ENCODE data around the gene CDH20.

The CDH20 gene

GRCh38 chr18:61333271-61333745 is at the start of gene CDH20:
Gene CDH20 (plus strand): TSS chr18:61333430.
- DNase-seq = no peak

- no peak for DNase-seq
These were observed 49.2 kb upstream of the CDH20 start for GRCh38 chr18:61284039-61284438.

- DNase-seq = no peak
These were observed 47.5 kb upstream of the CDH20 start for GRCh38 chr18:61285777-61286176.

GRCh38 chr18:61286867-61287266 is 46.4 kb upstream of the CDH20 start:
- no peak for DNase-seq

GRCh38 chr18:61290616-61291015 is 42.6 kb upstream of the CDH20 start:
- DNase-seq = no peak

GRCh38 chr18:61292280-61293035 is 40.8 kb upstream of the CDH20 start:
- DNase-seq = no peak

GRCh38 chr18:61295153-61295552 is 38.1 kb upstream of the CDH20 start:
- DNase-seq = no peak

- DNase-seq = no peak
These were observed 25.2 kb upstream of the CDH20 start for GRCh38 chr18:61308004-61308403.

GRCh38 chr18:61308795-61309393 is 24.3 kb upstream of the CDH20 start:
- no peak for DNase-seq

GRCh38 chr18:61322265-61322873 is 10.9 kb upstream of the CDH20 start:
- DNase-seq = no peak

GRCh38 chr18:61323951-61324350 is 9.3 kb upstream of the CDH20 start:
- DNase-seq = no peak

GRCh38 chr18:61326407-61326806 is 6.8 kb upstream of the CDH20 start:
- DNase-seq = no peak

GRCh38 chr18:61329398-61329797 is 3.8 kb upstream of the CDH20 start:
- no peak for DNase-seq

- DNase-seq = no peak
These were observed 2.2 kb upstream of the CDH20 start for GRCh38 chr18:61331051-61331450.

GRCh38 chr18:61333746-61334490 is 688 bp downstream of the CDH20 start:
- no peak for DNase-seq

GRCh38 chr18:61334491-61334850 is 1.2 kb downstream of the CDH20 start:
- DNase-seq = no peak

- no peak for DNase-seq
These were observed 1.9 kb downstream of the CDH20 start for GRCh38 chr18:61334951-61335683.

GRCh38 chr18:61335684-61336555 is 2.7 kb downstream of the CDH20 start:
- DNase-seq = no peak

- no peak for DNase-seq
These were observed 3.5 kb downstream of the CDH20 start for GRCh38 chr18:61336766-61337165.

GRCh38 chr18:61337527-61337926 is 4.3 kb downstream of the CDH20 start:
- no peak for DNase-seq

GRCh38 chr18:61340148-61340547 is 6.9 kb downstream of the CDH20 start:
- DNase-seq = no peak

GRCh38 chr18:61348230-61348629 is 15.0 kb downstream of the CDH20 start:
- no peak for DNase-seq
